Measurements from ENCODE around the gene SMG6.

The SMG6 gene

GRCh38 chr17:2181897-2182448, 121.6 kb downstream of the SMG6 start:
- Histone ChIP-seq H3K27ac (ENCODE audit: low read depth, low read length) (peak overlapping the region; percentile 36), H3K27me3 (ENCODE audit: control insufficient read depth in 1 of 2, insufficient read depth in 2 of 2, low read length in 2 of 2) (no peaks in the 10 kb centered on the region), H3K9me3 (ENCODE audit: control insufficient read depth in 1 of 2, low read length in 2 of 2) (no peaks in the 10 kb centered on the region), H3K4me3 (ENCODE audit: low read depth in 1 of 2, low read length in 2 of 2) (no peak overlapping the region), H3K36me3 (ENCODE audit: control insufficient read depth in 1 of 2, insufficient read depth in 2 of 2, low read length in 2 of 2) (peaks cover 4 to 53% of the 10 kb centered on the region in 2 donors), H3K4me1 (ENCODE audit: control insufficient read depth in 1 of 2, insufficient read depth in 2 of 2, low read length in 2 of 2) (peaks cover 36 to 43% of the 10 kb centered on the region in 2 donors), H3K9ac (ENCODE audit: low read depth in 1 of 2, low read length in 2 of 2) (peak overlapping the region; percentile 2 to 14)

- no peaks in the 10 kb centered on the region for H3K9me3 ChIP-seq (ENCODE audit: control insufficient read depth in 1 of 2, low read length in 2 of 2)
- H3K4me1 ChIP-seq (ENCODE audit: control insufficient read depth in 1 of 2, insufficient read depth in 2 of 2, low read length in 2 of 2) = peaks cover 36 to 43% of the 10 kb centered on the region in 2 donors
- H3K9ac ChIP-seq (ENCODE audit: low read depth in 1 of 2, low read length in 2 of 2) = peak overlapping the region in 1 of 2 donors; percentile 2
- no peak overlapping the region for H3K4me3 ChIP-seq (ENCODE audit: low read depth in 1 of 2, low read length in 2 of 2)
- H3K27ac ChIP-seq (ENCODE audit: low read depth, low read length) = peak overlapping the region; percentile 58
- peaks cover 2 to 52% of the 10 kb centered on the region in 2 donors for H3K36me3 ChIP-seq (ENCODE audit: control insufficient read depth in 1 of 2, insufficient read depth in 2 of 2, low read length in 2 of 2)
- H3K27me3 ChIP-seq (ENCODE audit: control insufficient read depth in 1 of 2, insufficient read depth in 2 of 2, low read length in 2 of 2) = no peaks in the 10 kb centered on the region
Measured at GRCh38 chr17:2181206-2181896, 122.2 kb downstream of the SMG6 start.

- Histone ChIP-seq H3K4me3 (ENCODE audit: low read depth in 1 of 2, low read length in 2 of 2) (no peak overlapping the region), H3K4me1 (ENCODE audit: control insufficient read depth in 1 of 2, insufficient read depth in 2 of 2, low read length in 2 of 2) (peaks cover 40 to 45% of the 10 kb centered on the region in 2 donors), H3K27ac (ENCODE audit: low read depth, low read length) (peak overlapping the region; percentile 58), H3K9me3 (ENCODE audit: control insufficient read depth in 1 of 2, low read length in 2 of 2) (no peaks in the 10 kb centered on the region), H3K27me3 (ENCODE audit: control insufficient read depth in 1 of 2, insufficient read depth in 2 of 2, low read length in 2 of 2) (no peaks in the 10 kb centered on the region), H3K9ac (ENCODE audit: low read depth in 1 of 2, low read length in 2 of 2) (no peak overlapping the region), H3K36me3 (ENCODE audit: control insufficient read depth in 1 of 2, insufficient read depth in 2 of 2, low read length in 2 of 2) (peaks cover 2 to 52% of the 10 kb centered on the region in 2 donors)
Measured at GRCh38 chr17:2180768-2181167, 122.8 kb downstream of the SMG6 start.

- peaks cover 49 to 55% of the 10 kb centered on the region in 2 donors for H3K4me1 ChIP-seq (ENCODE audit: control insufficient read depth in 1 of 2, insufficient read depth in 2 of 2, low read length in 2 of 2)
- H3K4me3 ChIP-seq (ENCODE audit: low read depth in 1 of 2, low read length in 2 of 2) = no peak overlapping the region
- H3K9me3 ChIP-seq (ENCODE audit: control insufficient read depth in 1 of 2, low read length in 2 of 2) = no peaks in the 10 kb centered on the region
- H3K36me3 ChIP-seq (ENCODE audit: control insufficient read depth in 1 of 2, insufficient read depth in 2 of 2, low read length in 2 of 2) = peaks cover 2 to 43% of the 10 kb centered on the region in 2 donors
- H3K27me3 ChIP-seq (ENCODE audit: control insufficient read depth in 1 of 2, insufficient read depth in 2 of 2, low read length in 2 of 2) = no peaks in the 10 kb centered on the region
- H3K27ac ChIP-seq (ENCODE audit: low read depth, low read length) = peak overlapping the region; percentile 68
- H3K9ac ChIP-seq (ENCODE audit: low read depth in 1 of 2, low read length in 2 of 2) = peak overlapping the region in 1 of 2 donors; percentile 27
Measured at GRCh38 chr17:2179615-2180295, 123.8 kb downstream of the SMG6 start.

GRCh38 chr17:2178798-2179501, 124.6 kb downstream of the SMG6 start:
- peaks cover 56% of the 10 kb centered on the region in 2 donors for H3K4me1 ChIP-seq (ENCODE audit: control insufficient read depth in 1 of 2, insufficient read depth in 2 of 2, low read length in 2 of 2)
- peak overlapping the region; percentile 9 to 27 for H3K9ac ChIP-seq (ENCODE audit: low read depth in 1 of 2, low read length in 2 of 2)
- H3K27me3 ChIP-seq (ENCODE audit: control insufficient read depth in 1 of 2, insufficient read depth in 2 of 2, low read length in 2 of 2) = no peaks in the 10 kb centered on the region
- H3K27ac ChIP-seq (ENCODE audit: low read depth, low read length) = peak overlapping the region; percentile 57
- H3K4me3 ChIP-seq (ENCODE audit: low read depth in 1 of 2, low read length in 2 of 2) = no peak overlapping the region
- H3K9me3 ChIP-seq (ENCODE audit: control insufficient read depth in 1 of 2, low read length in 2 of 2) = no peaks in the 10 kb centered on the region
- peaks cover 2 to 49% of the 10 kb centered on the region in 2 donors for H3K36me3 ChIP-seq (ENCODE audit: control insufficient read depth in 1 of 2, insufficient read depth in 2 of 2, low read length in 2 of 2)

- no peaks in the 10 kb centered on the region for H3K27me3 ChIP-seq (ENCODE audit: control insufficient read depth in 1 of 2, insufficient read depth in 2 of 2, low read length in 2 of 2)
- no peak overlapping the region for H3K4me3 ChIP-seq (ENCODE audit: low read depth in 1 of 2, low read length in 2 of 2)
- H3K36me3 ChIP-seq (ENCODE audit: control insufficient read depth in 1 of 2, insufficient read depth in 2 of 2, low read length in 2 of 2) = peaks cover 0 to 41% of the 10 kb centered on the region in 2 donors
- H3K27ac ChIP-seq (ENCODE audit: low read depth, low read length) = no peak overlapping the region
- no peak overlapping the region for H3K9ac ChIP-seq (ENCODE audit: low read depth in 1 of 2, low read length in 2 of 2)
- H3K4me1 ChIP-seq (ENCODE audit: control insufficient read depth in 1 of 2, insufficient read depth in 2 of 2, low read length in 2 of 2) = peaks cover 52 to 57% of the 10 kb centered on the region in 2 donors
- no peaks in the 10 kb centered on the region for H3K9me3 ChIP-seq (ENCODE audit: control insufficient read depth in 1 of 2, low read length in 2 of 2)
Measured at GRCh38 chr17:2177235-2177811, 126.3 kb downstream of the SMG6 start.

- Histone ChIP-seq H3K27me3 (ENCODE audit: control insufficient read depth in 1 of 2, insufficient read depth in 2 of 2, low read length in 2 of 2) (no peaks in the 10 kb centered on the region), H3K4me3 (ENCODE audit: low read depth in 1 of 2, low read length in 2 of 2) (no peak overlapping the region), H3K36me3 (ENCODE audit: control insufficient read depth in 1 of 2, insufficient read depth in 2 of 2, low read length in 2 of 2) (peaks cover 0 to 42% of the 10 kb centered on the region in 2 donors), H3K9ac (ENCODE audit: low read depth in 1 of 2, low read length in 2 of 2) (no peak overlapping the region), H3K27ac (ENCODE audit: low read depth, low read length) (peak overlapping the region; percentile 43), H3K4me1 (ENCODE audit: control insufficient read depth in 1 of 2, insufficient read depth in 2 of 2, low read length in 2 of 2) (peaks cover 45 to 53% of the 10 kb centered on the region in 2 donors), H3K9me3 (ENCODE audit: control insufficient read depth in 1 of 2, low read length in 2 of 2) (no peaks in the 10 kb centered on the region)
Measured at GRCh38 chr17:2176499-2177169, 127.0 kb downstream of the SMG6 start.

GRCh38 chr17:2175294-2175628, 128.3 kb downstream of the SMG6 start:
- Histone ChIP-seq H3K36me3 (ENCODE audit: control insufficient read depth in 1 of 2, insufficient read depth in 2 of 2, low read length in 2 of 2) (peaks cover 2 to 38% of the 10 kb centered on the region in 2 donors), H3K4me3 (ENCODE audit: low read depth in 1 of 2, low read length in 2 of 2) (no peak overlapping the region), H3K27ac (ENCODE audit: low read depth, low read length) (peak overlapping the region; percentile 53), H3K9me3 (ENCODE audit: control insufficient read depth in 1 of 2, low read length in 2 of 2) (no peaks in the 10 kb centered on the region), H3K4me1 (ENCODE audit: control insufficient read depth in 1 of 2, insufficient read depth in 2 of 2, low read length in 2 of 2) (peaks cover 35 to 51% of the 10 kb centered on the region in 2 donors), H3K9ac (ENCODE audit: low read depth in 1 of 2, low read length in 2 of 2) (peak overlapping the region in 1 of 2 donors; percentile 29), H3K27me3 (ENCODE audit: control insufficient read depth in 1 of 2, insufficient read depth in 2 of 2, low read length in 2 of 2) (no peaks in the 10 kb centered on the region)

GRCh38 chr17:2174468-2175293, 128.9 kb downstream of the SMG6 start:
- no peak overlapping the region for H3K9ac ChIP-seq (ENCODE audit: low read depth in 1 of 2, low read length in 2 of 2)
- peaks cover 30 to 45% of the 10 kb centered on the region in 2 donors for H3K4me1 ChIP-seq (ENCODE audit: control insufficient read depth in 1 of 2, insufficient read depth in 2 of 2, low read length in 2 of 2)
- peak overlapping the region; percentile 53 for H3K27ac ChIP-seq (ENCODE audit: low read depth, low read length)
- H3K4me3 ChIP-seq (ENCODE audit: low read depth in 1 of 2, low read length in 2 of 2) = peak overlapping the region in 1 of 2 donors; percentile 6
- H3K36me3 ChIP-seq (ENCODE audit: control insufficient read depth in 1 of 2, insufficient read depth in 2 of 2, low read length in 2 of 2) = peaks cover 8 to 37% of the 10 kb centered on the region in 2 donors
- no peaks in the 10 kb centered on the region for H3K27me3 ChIP-seq (ENCODE audit: control insufficient read depth in 1 of 2, insufficient read depth in 2 of 2, low read length in 2 of 2)
- H3K9me3 ChIP-seq (ENCODE audit: control insufficient read depth in 1 of 2, low read length in 2 of 2) = no peaks in the 10 kb centered on the region
